ENCODE results near the gene SFTA2.

- TF ChIP-seq CTCF (IDR thresholded peaks at IDR 0.05) = no peak
- TF ChIP-seq GABPA (IDR thresholded peaks at IDR 0.05; ENCODE audit: low read depth) = no peak
- no peak for TF ChIP-seq POLR2AphosphoS5 (IDR thresholded peaks at IDR 0.05; ENCODE audit: low read depth, low read length)
- no peak for TF ChIP-seq SIN3A (IDR thresholded peaks at IDR 0.05; ENCODE audit: borderline replicate concordance, low read depth, low read length)
- TF ChIP-seq TAF1 (IDR thresholded peaks at IDR 0.05; ENCODE audit: borderline replicate concordance, low read depth, low read length) = no peak
- no peak for TF ChIP-seq USF2 (IDR thresholded peaks at IDR 0.05; ENCODE audit: borderline replicate concordance, low read depth, low read length)
These were observed 40.6 kb downstream of the SFTA2 start for GRCh38 chr6:30891450-30891723.
